ENCODE measurements around the gene FKRP. TPM values are rescaled to one million over a fixed set of nuclear protein-coding genes. Genes with fewer than 3 reads are reported as not detected.
"Not testable (repeated sequence)": the region's sequence is repeated elsewhere in the genome, so short reads cannot be mapped to it uniquely, and the experiment has no call there.

FKRP gene
- total RNA-seq (2014; rRNA removed; shearing (Covaris generic)): 20.2 and 21.7 TPM in 2 replicates
- 28.2 and 40.5 TPM in 2 replicates for polyA plus RNA-seq (2015; cell fraction: cytosol; rRNA removed)
- polyA plus RNA-seq (2015; cell fraction: nucleus; rRNA removed): 65.6 and 72.0 TPM in 2 replicates

DNA sequence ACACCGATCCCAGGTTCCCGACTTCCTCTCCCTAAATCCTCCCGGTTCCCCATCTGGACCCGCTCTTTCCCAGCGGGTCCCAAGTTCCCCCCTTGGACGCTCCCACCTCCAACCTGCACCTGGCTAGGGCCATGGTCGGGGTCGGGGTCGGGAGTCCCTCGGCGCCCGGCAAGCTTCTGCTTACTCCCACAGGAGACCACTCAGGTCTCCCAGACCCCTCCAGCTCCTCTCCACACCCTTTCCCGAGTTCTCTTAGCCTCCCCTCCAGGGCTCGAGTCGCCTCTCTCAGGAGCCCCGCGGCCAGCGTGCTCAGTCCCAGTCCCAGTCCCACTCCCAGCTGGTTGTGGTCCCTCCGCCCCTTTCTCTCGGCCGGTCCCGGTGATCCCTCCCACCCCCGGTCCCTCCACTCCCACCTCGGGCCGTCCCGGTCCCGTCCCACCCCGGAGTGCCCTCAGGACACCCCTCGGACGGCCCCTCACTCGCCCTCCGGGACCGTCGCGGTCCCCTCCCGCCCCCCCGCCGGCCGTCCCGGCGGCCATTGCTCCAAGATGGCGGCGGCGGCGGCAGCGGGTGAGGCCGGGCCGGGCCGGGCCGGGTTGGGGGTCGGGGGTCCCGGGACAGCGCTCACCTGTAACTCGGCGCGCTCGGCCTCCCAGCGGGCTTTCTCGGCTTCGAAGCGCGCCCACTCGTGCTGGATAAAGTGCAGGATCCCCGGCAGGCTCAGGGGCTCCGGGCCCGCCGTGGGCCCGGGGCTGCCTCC is at the start of gene FKRP:
Gene FKRP, plus strand, starts transcription at position 537 of the 760 bp plus-strand sequence. CDS start 9,394 bp downstream, outside the sequence.
- DNase-seq (ENCODE audit: low read depth): no peak

- no peak for DNase-seq (ENCODE audit: low read depth)
These were observed 49.0 kb upstream of the FKRP start for GRCh38 chr19:46696866-46697203.

DNA sequence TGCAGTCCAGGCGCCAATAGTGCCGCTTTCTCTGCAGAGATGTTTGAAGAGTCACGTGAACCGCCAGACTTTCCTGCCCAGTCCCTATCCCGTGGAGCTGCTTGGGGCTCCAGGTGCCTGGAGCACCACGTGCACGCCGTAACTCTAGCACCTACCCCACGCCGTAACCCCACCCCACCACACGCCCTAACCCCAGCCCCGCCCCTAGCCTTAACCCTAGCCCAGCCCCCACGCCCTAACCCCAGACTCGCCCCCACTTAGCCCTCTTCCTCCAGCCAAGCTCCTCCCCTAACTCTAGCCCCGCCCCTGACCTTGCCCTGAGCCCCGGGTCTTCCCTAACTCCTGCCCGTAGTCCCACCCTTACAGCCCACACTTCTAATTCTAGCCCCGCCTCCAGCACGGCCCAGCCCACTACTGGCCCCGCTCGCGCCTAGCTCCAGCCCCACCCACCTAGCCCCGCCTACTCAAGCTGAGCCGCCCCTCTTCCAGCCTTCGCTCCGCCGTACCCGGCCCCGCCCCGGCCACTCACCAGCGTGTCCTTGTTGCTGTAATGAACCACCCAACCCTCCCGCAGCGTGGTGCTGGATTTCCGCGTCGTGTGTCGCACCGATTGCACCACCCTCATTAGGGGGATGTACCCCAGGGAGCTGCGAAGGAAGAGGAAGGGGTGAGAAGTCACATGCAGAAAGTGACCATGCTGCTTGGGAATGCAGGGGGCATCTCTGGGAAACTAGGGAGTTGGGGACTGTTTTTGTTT is 48.5 kb upstream of the FKRP start:
- no peak for DNase-seq (ENCODE audit: low read depth)

DNA sequence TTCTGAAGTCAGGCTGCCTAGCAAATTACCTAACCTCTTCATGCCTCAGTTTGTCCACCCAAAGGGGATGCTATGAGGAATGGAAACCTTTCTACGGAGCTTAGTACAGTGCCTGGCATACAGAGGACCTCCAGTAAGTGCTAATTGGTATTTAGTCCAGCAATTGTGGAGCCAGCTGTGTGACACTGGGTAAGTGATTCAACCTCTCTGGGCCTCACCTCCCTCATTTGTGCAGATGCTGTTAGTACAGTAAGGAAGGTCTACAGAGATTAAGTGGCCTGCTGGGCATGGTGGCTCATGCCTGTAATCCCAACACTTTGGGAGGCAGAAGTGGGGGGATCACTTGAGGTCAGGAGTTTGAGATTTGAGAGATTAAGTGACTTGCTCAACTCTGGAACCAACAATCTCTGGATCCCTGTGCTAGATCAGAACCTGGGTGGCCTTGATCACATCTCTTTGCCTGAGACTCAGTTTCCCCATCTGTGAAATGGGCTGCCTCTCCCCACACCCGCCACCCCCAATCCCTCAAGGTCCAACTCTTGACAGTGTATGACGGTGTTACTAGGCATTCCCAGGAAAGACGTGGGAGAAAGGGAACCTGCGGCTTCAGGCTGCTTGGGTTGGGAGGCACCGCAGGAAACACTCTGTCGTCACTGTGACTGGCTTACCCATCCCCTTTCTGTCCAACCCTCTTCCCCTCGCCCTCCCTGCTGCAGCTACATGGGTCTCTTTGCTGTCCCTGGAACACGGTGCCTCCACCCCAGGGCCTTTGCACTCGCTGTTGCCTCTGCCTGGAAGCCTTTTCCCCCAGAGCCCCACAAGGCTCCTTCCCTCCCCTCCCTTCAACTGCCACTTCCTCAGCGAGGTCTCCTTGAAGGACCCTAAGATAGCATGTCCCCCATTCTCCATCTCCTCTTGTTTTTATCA is 47.2 kb upstream of the FKRP start:
- DNase-seq (ENCODE audit: low read depth): no peak

DNA sequence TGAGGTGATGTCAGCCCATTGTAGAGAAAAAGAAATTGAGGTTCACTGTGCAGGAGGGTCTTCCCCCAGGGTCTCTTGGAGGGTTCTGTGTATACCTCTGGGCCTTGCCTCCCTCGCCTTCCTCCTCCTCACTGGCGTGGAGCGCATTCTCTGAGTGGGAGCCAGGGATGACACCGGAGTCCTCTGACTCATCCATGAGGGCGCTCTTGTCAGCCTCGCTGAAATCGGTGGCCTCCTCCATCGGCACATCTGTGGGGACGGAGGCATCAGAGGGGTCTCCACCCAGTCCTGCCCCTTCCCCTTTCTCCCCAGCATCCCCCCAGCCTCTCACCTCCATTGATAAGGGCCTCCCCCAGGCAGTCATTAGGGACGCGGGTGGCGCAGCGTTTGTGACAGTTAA is 45.2 kb upstream of the FKRP start:
- no peak for DNase-seq (ENCODE audit: low read depth)

- peak; percentile 46 for DNase-seq (ENCODE audit: low read depth)
These were observed 41.3 kb upstream of the FKRP start for GRCh38 chr19:46704379-46705076.

DNA sequence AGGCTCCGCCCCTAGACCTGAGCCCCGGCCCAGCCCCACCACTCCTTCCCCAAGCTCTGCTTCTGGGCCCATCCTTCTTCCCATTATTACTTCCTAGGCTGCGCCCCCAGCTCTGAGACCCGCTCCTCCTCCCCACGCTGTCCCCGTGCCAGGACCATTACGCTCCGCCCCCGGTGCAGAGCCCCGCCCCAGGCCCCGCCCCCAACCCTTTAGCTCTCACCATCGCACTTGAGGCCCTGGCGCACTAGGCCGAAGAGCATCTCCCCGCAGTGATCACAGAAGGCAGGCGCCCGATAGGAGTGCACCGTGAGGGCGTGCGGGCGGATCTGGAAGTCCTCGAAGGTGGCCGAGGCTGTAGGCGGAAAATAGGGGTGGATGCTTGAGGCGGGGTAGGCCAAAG is 35.2 kb upstream of the FKRP start:
- DNase-seq (ENCODE audit: low read depth): no peak

- DNase-seq (ENCODE audit: low read depth): not testable (repeated sequence)
These were observed 33.0 kb upstream of the FKRP start for GRCh38 chr19:46712768-46713338.

GRCh38 chr19:46713781-46714443 is 31.9 kb upstream of the FKRP start:
- peak; percentile 81 for DNase-seq (ENCODE audit: low read depth)

- no peak for DNase-seq (ENCODE audit: low read depth)
These were observed 31.3 kb upstream of the FKRP start for GRCh38 chr19:46714444-46715106.

DNA sequence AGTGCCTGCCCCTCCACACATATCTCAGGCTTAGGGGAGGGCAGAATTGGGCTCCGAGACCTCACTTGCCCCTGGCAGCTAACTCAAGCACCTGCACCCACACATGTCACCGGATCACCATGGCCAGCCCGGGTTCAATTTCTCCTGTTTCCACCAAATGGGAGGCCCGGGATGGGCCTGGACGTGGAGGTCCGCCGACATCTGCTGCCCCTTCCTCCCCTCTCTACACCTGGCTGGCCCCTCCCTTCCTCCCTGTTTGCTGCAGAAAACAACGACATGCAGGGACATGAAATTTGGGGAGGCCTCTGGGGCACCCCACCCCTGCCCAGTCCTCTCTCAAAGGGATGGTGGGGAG is 30.3 kb upstream of the FKRP start:
- no peak for DNase-seq (ENCODE audit: low read depth)

- no peak for DNase-seq (ENCODE audit: low read depth)
These were observed 29.7 kb upstream of the FKRP start for GRCh38 chr19:46715975-46716671.

DNA sequence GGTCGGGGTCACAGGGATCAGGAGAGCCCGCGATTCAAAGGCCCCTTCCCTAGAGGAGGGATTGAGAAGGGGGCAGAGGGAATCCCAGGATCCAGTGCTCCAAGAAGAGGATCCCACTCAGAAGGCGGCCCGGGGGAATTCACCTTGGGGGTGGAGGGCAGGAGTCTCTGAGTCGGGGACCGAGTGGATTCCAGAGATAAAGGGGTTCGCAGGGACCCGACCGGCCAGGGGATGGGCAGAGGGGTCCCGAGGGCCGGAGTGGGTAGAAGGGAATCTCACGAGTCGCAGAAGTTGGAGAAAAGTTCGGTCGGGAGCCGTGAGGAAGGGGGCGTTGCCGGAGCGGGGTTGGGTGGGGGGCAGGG is 29.2 kb upstream of the FKRP start:
- no peak for DNase-seq (ENCODE audit: low read depth)

DNA sequence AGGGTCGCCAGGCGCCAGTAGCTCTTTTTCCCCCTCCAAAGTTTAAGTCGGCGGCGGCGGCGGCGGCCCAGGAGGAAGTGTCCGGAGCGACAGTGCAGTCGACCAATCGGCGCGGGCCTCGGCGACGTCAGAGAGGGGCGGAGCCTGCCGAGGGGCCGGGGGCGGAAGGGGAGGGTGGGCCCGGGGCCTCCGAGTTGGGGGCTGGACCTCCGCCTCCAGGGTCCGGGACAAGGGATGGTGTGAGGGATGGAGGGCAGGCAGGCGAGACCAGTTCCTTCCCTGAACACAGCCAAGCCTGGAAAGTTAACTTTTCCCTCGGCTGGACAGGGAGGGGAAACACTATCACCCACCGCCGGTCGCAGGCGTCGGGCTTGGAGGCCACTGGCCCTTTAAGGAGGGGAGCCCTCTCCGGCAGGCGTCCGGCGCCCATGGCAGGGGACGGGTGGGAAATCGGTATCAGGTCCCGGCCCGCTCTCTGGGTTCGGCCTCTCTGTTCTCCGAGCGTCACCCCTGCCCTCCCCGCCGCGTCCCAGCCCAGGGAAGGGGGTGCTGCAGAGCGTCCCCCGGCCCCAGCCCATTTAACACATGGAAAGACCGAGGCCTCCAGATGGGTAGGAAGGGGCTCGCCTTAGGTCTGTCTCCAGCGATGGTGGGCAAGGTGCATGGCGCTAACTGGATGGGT is 28.7 kb upstream of the FKRP start, which contains the start of gene PRKD2:
Gene PRKD2, minus strand, starts transcription at position 81 of the 682 bp plus-strand sequence. CDS start 744 bp downstream, outside the sequence.
- DNase-seq (ENCODE audit: low read depth): peak; percentile 57

DNA sequence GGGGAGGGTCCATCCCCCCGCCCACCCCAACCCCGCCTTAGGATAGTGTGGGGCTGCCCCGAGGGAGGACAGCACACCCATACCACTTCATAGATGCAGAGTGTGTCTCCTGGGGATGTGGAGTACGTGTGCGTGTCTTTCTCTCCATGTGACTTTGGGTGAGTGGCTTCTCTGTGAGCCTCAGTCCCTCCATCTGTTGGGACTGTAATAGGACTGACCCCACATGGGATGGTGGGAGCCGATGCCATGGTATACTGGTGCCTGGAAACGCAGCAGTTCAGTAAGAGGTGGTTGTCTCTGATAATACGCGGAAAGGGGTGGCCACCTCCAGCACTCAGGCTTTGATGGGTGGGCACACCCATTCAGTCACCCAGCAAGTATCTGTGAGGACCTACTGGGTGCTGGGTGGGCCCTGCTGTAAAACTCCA is 28.1 kb upstream of the FKRP start:
- DNase-seq (ENCODE audit: low read depth): no peak

DNA sequence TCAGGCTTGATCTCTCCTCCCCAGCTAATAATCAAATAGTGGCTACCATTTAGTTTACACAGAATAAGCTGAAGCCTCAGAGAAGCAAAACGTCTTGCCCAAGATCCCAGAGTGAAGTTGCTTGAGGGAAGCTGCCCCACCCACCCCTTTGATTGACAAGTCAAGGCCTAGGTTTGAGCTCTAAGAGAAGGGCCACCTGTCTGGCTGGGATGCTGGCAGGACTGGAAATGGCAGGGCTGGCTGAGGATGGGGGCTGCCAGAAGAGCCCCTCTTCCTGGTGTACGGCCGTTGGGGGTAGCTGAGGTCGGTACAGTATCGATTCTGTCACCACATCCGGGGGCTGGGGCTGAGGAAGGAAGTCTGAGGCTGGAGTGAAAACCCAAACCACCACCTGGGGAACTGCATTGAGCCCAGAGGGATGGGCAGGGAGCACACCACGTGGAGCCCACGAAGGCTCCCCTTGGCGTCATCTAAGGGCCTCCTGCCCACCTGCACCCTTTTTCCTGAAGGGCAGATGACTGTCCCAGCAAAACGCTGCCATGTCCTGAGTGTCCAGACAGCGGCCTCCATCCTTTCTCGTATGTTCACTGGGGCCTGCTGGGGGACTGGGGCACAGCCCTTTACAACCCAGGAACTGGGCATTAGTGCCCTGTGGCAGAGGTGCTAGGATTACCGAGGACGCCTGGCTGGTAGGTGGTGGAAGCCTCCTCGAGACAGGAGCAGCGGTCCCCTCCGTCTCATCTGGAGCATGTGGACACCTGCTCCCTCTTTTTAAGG is 27.5 kb upstream of the FKRP start:
- DNase-seq (ENCODE audit: low read depth): no peak

GRCh38 chr19:46718934-46719622 is 26.8 kb upstream of the FKRP start:
- no peak for DNase-seq (ENCODE audit: low read depth)

Data from HT1080 (cell line).